T-cell (primary cell): Measurements from ENCODE around the gene SLC35B2. TPM values are rescaled to one million over a fixed set of nuclear protein-coding genes. Genes with fewer than 3 reads are reported as not detected.

ENCODE experiments used
- ATAC-seq, 4 experiments: fragments of 200-7000 bp in 3 of 4; fragments of 150-1000 bp in 1 of 4; cut with Tn5 transposase; replicated peaks in 1 of 4; 1 replicate in 3 of 4; 2 replicates in 1 of 4; pipeline ENCODE4 v1.10.0; 2021; ENCODE audit warnings: moderate library complexity in 3 of 4, mild to moderate bottlenecking in 2 of 4, moderate number of reproducible peaks in 1 of 4
- CTCF ChIA-PET, 2 donors: fragments of 300-600 bp; sonication (Branson Sonifier 250); formaldehyde crosslinking; loops; one replicate each; lab custom pipeline; 2022; ENCODE audit warnings: antibody characterized with exemption in 2 of 2; lab: Charles Lee
- POLR2A ChIA-PET, 2 donors: fragments of 300-600 bp; sonication (Branson Sonifier 250); formaldehyde crosslinking; loops; one replicate each; lab custom pipeline; 2022; ENCODE audit warnings: antibody characterized with exemption in 2 of 2; lab: Charles Lee
- DNase-seq, 35 experiments: peaks; one replicate each; pipeline versions ENCODE4 v3.0.0 to v3.0.0-alpha.2; 2013 to 2023
- H3K27ac ChIP-seq: one replicate; pipeline ENCODE4 v1.5.1; 2013; ENCODE audit warnings: low read length
- H3K27me3 ChIP-seq, 2 experiments: replicated peaks in 1 of 2; 1 replicate in 1 of 2; 2 replicates in 1 of 2; pipeline versions ENCODE4 v1.6.1 to v1.7.0; 2013; ENCODE audit warnings: low read length in 1 of 2, mixed read lengths in 1 of 2; ENCODE audit not compliant: control insufficient read depth in 2 of 2, insufficient read depth in 2 of 2; ENCODE audit errors: extremely low read depth in 1 of 2
- H3K36me3 ChIP-seq, 2 donors: 1 replicate in 1 of 2; 2 replicates in 1 of 2; pipeline versions ENCODE4 v1.6.1 to v1.7.0; 2013; ENCODE audit warnings: low read length in 1 of 2; ENCODE audit not compliant: control insufficient read depth in 2 of 2, insufficient read depth in 1 of 2; ENCODE audit errors: extremely low read depth in 1 of 2
- H3K4me1 ChIP-seq, 2 experiments: 1 replicate in 1 of 2; 2 replicates in 1 of 2; pipeline versions ENCODE4 v1.6.1 to v1.7.0; 2013; ENCODE audit warnings: low read length in 2 of 2, mixed read lengths in 1 of 2; ENCODE audit not compliant: insufficient read depth in 2 of 2, control insufficient read depth in 1 of 2; ENCODE audit errors: extremely low read depth in 1 of 2
- H3K4me3 ChIP-seq, 2 donors: 1 replicate in 1 of 2; 2 replicates in 1 of 2; pipeline versions ENCODE4 v1.5.1 to v1.7.0; 2013; ENCODE audit warnings: mild to moderate bottlenecking in 2 of 2, low read length in 1 of 2, moderate library complexity in 1 of 2; ENCODE audit not compliant: control insufficient read depth in 1 of 2; ENCODE audit errors: extremely low read depth in 1 of 2
- H3K9me3 ChIP-seq: 2 replicates; pipeline ENCODE4 v1.7.0; 2013
- H3K27ac Mint-ChIP-seq, 2 donors: one replicate each; pipeline ENCODE4 v1.8.0; 2020 to 2021; ENCODE audit warnings: mild to moderate bottlenecking in 2 of 2, mixed read lengths in 2 of 2
- H3K27me3 Mint-ChIP-seq, 2 donors: one replicate each; pipeline ENCODE4 v1.8.0; 2021 to 2022; ENCODE audit warnings: mixed read lengths in 2 of 2
- H3K36me3 Mint-ChIP-seq: one replicate; pipeline ENCODE4 v1.8.0; 2021; ENCODE audit warnings: mixed read lengths
- H3K4me1 Mint-ChIP-seq, 3 donors: one replicate each; pipeline ENCODE4 v1.8.0; 2020 to 2022; ENCODE audit warnings: mixed read lengths in 3 of 3, mild to moderate bottlenecking in 1 of 3
- H3K4me3 Mint-ChIP-seq, 3 donors: one replicate each; pipeline ENCODE4 v1.8.0; 2020 to 2022; ENCODE audit warnings: mild to moderate bottlenecking in 3 of 3, mixed read lengths in 3 of 3, moderate library complexity in 3 of 3
- H3K9me3 Mint-ChIP-seq, 3 donors: one replicate each; pipeline ENCODE4 v1.8.0; 2020 to 2022; ENCODE audit warnings: mixed read lengths in 3 of 3
- WGBS: methylation state at CpG from one replicate; pipeline ENCODE4 v1.1.5; 2013; ENCODE audit warnings: missing lambda C conversion rate; ENCODE audit not compliant: insufficient coverage; 5-methylcytosine and 5-hydroxymethylcytosine counted together
- total RNA-seq, 35 experiments: library from RNA in 6 of 35; stranded (reverse) in 6 of 35; fragments of 120-200 nt in 1 of 35; gene quantifications; one replicate each; pipeline versions ENCODE4 v1.2.1 to v1.2.4 and lab custom pipeline; 2013 to 2026

The SLC35B2 gene
- total RNA-seq, 5 donors from 2014 or later (not counting 1 experiment from before 2014, with no cell fraction given) = 14.6 to 21.8 (median 20.3) TPM

DNA sequence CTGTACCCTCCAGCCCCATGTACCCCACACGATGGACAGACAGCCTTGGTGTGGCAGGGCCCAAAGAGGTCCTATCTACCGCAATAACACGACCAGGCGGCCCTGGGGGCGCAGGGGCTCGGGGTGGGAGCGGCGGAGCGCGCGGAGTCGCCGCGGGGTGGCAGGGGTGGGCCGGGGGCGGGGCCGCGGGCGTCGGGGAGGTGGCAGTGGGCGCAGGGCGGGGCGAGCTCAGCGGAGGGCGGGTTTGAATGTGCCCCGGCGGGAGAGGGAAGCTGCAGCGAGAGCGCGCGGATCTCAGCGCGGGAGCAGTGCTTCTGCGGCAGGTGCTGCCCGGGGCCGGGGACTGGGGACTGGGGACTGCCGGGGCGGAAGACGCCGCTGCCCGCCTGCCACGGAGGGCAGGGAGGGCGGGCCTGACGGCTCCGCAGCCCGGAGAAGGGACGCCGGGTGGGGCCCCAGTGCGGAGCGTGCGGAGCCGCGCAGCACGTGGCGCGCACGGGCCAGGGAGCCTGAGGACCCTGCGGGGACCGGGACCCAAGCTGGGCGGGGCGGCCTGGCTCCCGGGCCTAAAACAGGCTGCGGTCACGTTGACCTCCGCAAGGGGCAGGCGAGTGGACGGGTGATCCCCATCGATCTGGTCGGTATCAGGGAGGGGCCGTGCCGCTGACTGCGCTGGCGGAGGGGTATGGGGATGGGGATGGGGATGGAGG lies 33.9 kb downstream of the SLC35B2 start, which contains the start of gene SLC29A1:
SLC29A1 (plus strand) TSS at position 277 of the 710 bp plus-strand sequence. CDS start 3,719 bp downstream, outside the sequence.
- no peak within 1 kb of the TSS for H3K27ac ChIP-seq
- POLR2A ChIA-PET = interaction anchor here in 1 of 2 donors (0.6 kb wide), 1 partner anchor 31 kb away, joined by 4 read pairs; no protein-coding TSS in a partner anchor
- peaks cover 0 to 31% of the 10 kb centered on the region in 2 experiments for H3K27me3 ChIP-seq
- no peaks in the 10 kb centered on the region for H3K9me3 ChIP-seq
- H3K27me3 Mint-ChIP-seq = peaks cover 0 to 7% of the 10 kb centered on the region in 2 donors
- peak; percentile 83 to 90 (median 87) for ATAC-seq
- peak within 1 kb of the TSS; percentile 75 to 88 (median 79) for H3K4me3 Mint-ChIP-seq
- H3K36me3 ChIP-seq = no peaks in the 10 kb centered on the region
- WGBS = under 1% methylated on average over 47 of the region's 73 CpGs
- peak within 1 kb of the TSS; percentile 53 to 69 for H3K4me3 ChIP-seq
- CTCF ChIA-PET = interaction anchor here (0.5 to 2.3 kb wide), 13 partner anchors 11 to 165 kb away, joined by 3 to 15 read pairs (median 4); partner anchors contain the start of genes HSP90AB1 (in 1 of the 2) and SLC35B2 (in 1 of the 2)
- H3K9me3 Mint-ChIP-seq = no peaks in the 10 kb centered on the region
- H3K36me3 Mint-ChIP-seq = no peaks in the 10 kb centered on the region
- H3K4me1 ChIP-seq = peaks cover 9 to 40% of the 10 kb centered on the region in 2 experiments
- DNase-seq = peak; percentile 68 to 89 (median 81)
- peak within 1 kb of the TSS; percentile 39 to 57 for H3K27ac Mint-ChIP-seq
- peaks cover 21 to 38% (median 25%) of the 10 kb centered on the region in 3 donors for H3K4me1 Mint-ChIP-seq

DNA sequence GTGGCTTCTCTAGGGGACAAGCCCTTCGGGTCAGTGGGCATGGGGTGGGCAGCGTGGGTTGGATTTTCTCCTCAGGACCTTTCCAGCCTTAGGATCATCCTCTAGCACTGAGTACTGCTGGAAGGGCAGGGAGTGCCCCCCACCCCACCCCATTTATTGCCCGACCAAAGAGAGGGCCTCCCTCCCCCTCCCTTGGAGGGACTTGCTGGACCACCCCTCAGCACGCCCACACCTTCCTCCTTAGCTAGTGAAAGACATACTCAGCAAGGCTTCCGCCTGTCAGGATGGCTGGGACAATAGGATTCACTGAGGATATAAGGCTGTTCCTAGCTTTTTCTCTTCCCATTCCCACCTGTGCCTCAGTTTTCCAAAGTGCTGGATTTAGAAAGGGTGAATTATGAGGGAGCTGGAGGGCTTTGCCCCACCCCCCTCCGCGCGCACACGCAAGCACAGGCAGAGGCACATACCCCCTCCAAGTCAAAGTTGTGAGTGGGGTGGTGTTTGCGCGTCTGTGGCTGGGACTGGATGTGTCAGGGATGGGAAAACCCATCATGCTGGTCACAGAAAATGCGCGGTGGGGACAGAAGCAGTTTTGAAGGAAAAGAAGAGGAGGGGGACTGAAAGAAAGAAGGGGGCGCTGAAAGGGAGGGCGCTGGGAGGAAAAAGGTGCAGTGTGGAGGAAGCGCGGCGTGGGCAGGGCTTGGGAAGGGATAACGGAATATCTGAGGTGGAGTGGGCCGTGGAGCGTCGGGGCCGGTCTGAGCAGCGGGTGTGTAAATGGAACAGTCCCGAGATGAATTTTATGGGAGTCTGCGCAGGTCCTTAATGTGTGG lies 34.6 kb downstream of the SLC35B2 start:
- ATAC-seq = peak in 2 of 4 experiments; percentile 1 to 4
- Mint-ChIP-seq H3K27me3 (peaks cover 0 to 13% of the 10 kb centered on the region in 2 donors), H3K4me3 (peak overlapping the region; percentile 75 to 88 (median 77)), H3K4me1 (peaks cover 21 to 43% (median 28%) of the 10 kb centered on the region in 3 donors), H3K27ac (peak overlapping the region; percentile 39 to 57), H3K9me3 (no peaks in the 10 kb centered on the region), H3K36me3 (no peaks in the 10 kb centered on the region)
- H3K4me3 ChIP-seq = peak overlapping the region; percentile 53 to 69
- POLR2A ChIA-PET = interaction anchor here in 1 of 2 donors (0.6 kb wide), 1 partner anchor 841 kb away, joined by 8 read pairs; no protein-coding TSS in a partner anchor
- DNase-seq = no peak
- H3K9me3 ChIP-seq = no peaks in the 10 kb centered on the region
- H3K27me3 ChIP-seq = peaks cover 0 to 34% of the 10 kb centered on the region in 2 experiments
- no peak overlapping the region for H3K27ac ChIP-seq
- 21% methylated on average over 17 of the region's 26 CpGs for WGBS
- H3K4me1 ChIP-seq = peaks cover 9 to 40% of the 10 kb centered on the region in 2 experiments
- CTCF ChIA-PET = interaction anchor here (0.5 to 2.3 kb wide), 12 partner anchors 9 to 426 kb away, joined by 3 to 15 read pairs (median 4); partner anchors contain the start of gene SLC35B2 (in 1 of the 2)
- H3K36me3 ChIP-seq = no peaks in the 10 kb centered on the region

DNA sequence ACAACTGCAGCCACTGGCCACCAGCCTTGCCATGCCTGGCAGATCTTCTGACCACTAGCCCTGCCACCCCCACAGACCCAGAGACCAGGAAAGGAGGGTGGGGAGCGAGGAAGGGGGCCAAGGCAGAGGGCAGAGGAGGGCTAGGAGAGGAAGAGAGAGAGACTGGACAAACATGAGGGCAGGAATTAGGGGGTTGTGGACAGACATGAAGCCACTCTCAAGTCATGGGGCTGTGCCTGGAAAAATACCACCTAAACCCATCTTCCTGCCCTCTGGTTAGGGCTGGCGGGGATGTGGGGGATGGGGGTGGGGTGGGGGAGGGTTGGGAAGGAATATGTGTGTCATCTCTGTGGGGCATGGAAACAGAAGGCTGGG lies 35.4 kb downstream of the SLC35B2 start:
- no peaks in the 10 kb centered on the region for H3K9me3 Mint-ChIP-seq
- no peak for ATAC-seq
- peaks cover 0 to 14% of the 10 kb centered on the region in 2 donors for H3K27me3 Mint-ChIP-seq
- peak overlapping the region in 2 of 3 donors; percentile 21 to 88 for H3K4me3 Mint-ChIP-seq
- CTCF ChIA-PET = interaction anchor here (0.5 to 1.8 kb wide), 3 partner anchors 20 to 425 kb away, joined by 3 to 4 read pairs (median 4); no protein-coding TSS in a partner anchor
- POLR2A ChIA-PET = interaction anchor here (0.6 kb wide), 4 partner anchors 17 to 840 kb away, joined by 3 to 9 read pairs (median 6); no protein-coding TSS in a partner anchor
- H3K27ac ChIP-seq = no peak overlapping the region
- no peaks in the 10 kb centered on the region for H3K9me3 ChIP-seq
- DNase-seq = no peak
- H3K4me1 ChIP-seq = peaks cover 9 to 40% of the 10 kb centered on the region in 2 experiments
- no peaks in the 10 kb centered on the region for H3K36me3 Mint-ChIP-seq
- peaks cover 21 to 43% (median 28%) of the 10 kb centered on the region in 3 donors for H3K4me1 Mint-ChIP-seq
- no peak overlapping the region for H3K4me3 ChIP-seq
- H3K27ac Mint-ChIP-seq = no peak overlapping the region
- H3K27me3 ChIP-seq = peaks cover 0 to 38% of the 10 kb centered on the region in 2 experiments
- no CpG with 5 or more reads among the region's 2 CpGs for WGBS
- no peaks in the 10 kb centered on the region for H3K36me3 ChIP-seq

DNA sequence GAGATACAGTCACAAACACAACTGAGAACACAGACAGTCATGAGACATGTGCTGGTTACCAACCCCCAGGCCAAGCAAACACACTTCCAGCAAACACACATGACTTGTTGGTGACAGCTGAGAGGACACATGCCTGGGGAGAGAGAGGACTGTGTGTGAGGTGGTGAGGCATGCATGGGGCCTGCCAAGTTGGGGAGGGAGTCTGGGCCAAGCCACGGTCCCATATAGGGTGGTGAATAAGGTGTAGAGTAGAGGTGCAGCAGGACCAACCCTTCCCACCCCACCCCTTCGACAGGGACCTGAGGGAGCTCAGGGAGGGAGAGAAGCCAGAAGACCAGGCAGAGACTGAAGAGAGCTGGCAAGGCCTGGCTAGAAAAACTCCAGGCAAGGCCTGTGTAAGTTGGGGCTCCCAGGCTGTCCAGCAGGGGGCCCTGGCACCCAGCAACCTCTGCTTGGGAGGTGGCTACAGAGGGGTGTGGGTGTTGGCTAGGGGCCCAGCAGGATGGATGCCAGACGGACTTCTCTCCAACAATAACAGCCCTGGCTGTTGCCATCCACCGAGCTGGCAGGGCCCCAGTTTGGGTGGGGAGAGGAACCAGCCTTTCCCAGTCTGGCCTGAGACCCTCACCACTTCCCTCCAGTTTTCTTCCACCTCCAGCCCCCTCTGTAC lies 35.9 kb downstream of the SLC35B2 start:
- Histone ChIP-seq H3K27me3 (peaks cover 0 to 41% of the 10 kb centered on the region in 2 experiments), H3K9me3 (no peaks in the 10 kb centered on the region), H3K4me1 (peaks cover 9 to 40% of the 10 kb centered on the region in 2 experiments), H3K36me3 (no peaks in the 10 kb centered on the region), H3K4me3 (no peak overlapping the region), H3K27ac (no peak overlapping the region)
- no peak overlapping the region for H3K27ac Mint-ChIP-seq
- ChIA-PET CTCF (interaction anchor here (0.9 to 1.8 kb wide), 2 partner anchors 21 to 90 kb away, joined by 3 to 4 read pairs; no protein-coding TSS in a partner anchor), POLR2A (interaction anchor here (0.6 kb wide), 3 partner anchors 16 to 118 kb away, joined by 3 to 9 read pairs (median 5); no protein-coding TSS in a partner anchor)
- H3K4me3 Mint-ChIP-seq = peak overlapping the region in 1 of 3 donors; percentile 21
- peaks cover 21 to 43% (median 28%) of the 10 kb centered on the region in 3 donors for H3K4me1 Mint-ChIP-seq
- peaks cover 0 to 17% of the 10 kb centered on the region in 2 donors for H3K27me3 Mint-ChIP-seq
- peak; percentile 49 to 83 (median 68) for DNase-seq
- no peaks in the 10 kb centered on the region for H3K9me3 Mint-ChIP-seq
- no peaks in the 10 kb centered on the region for H3K36me3 Mint-ChIP-seq
- no CpG with 5 or more reads among the region's 4 CpGs for WGBS
- ATAC-seq = peak; percentile 52 to 65 (median 57)

DNA sequence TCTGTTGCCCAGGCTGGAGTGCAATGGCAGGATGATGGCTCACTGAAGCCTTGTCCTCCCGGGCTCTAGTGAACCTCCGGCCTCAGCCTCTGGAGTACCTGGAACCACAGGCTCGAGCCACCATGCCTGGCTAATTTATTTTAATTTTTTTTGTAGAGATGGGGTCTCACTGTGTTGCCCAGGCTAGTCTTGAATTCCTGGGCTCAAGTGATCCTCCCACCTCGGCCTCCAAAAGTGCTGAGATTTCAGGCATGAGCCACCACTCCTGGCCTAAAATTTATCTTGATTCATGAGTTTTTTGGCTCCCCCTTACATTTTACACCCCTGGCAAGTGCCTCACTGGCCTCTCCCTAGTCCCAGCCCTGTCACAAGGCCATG lies 36.4 kb downstream of the SLC35B2 start:
- Histone ChIP-seq H3K4me3 (no peak overlapping the region), H3K9me3 (no peaks in the 10 kb centered on the region), H3K27ac (no peak overlapping the region), H3K27me3 (peaks cover 0 to 44% of the 10 kb centered on the region in 2 experiments), H3K4me1 (peaks cover 9 to 40% of the 10 kb centered on the region in 2 experiments), H3K36me3 (no peaks in the 10 kb centered on the region)
- Mint-ChIP-seq H3K9me3 (no peaks in the 10 kb centered on the region), H3K27me3 (peaks cover 0 to 17% of the 10 kb centered on the region in 2 donors), H3K27ac (no peak overlapping the region), H3K4me1 (peaks cover 21 to 43% (median 28%) of the 10 kb centered on the region in 3 donors), H3K36me3 (no peaks in the 10 kb centered on the region), H3K4me3 (no peak overlapping the region)
- no peak for ATAC-seq
- CTCF ChIA-PET = interaction anchor here in 1 of 2 donors (0.7 to 1.8 kb wide), 3 partner anchors 21 to 446 kb away, joined by 3 to 4 read pairs (median 3); partner anchors contain the start of gene AARS2
- POLR2A ChIA-PET = no interaction called here
- no peak for DNase-seq
- 100% methylated on average over 3 of the region's 4 CpGs for WGBS
